HG02938 (cell line): ENCODE data around the gene GP9.
"Not testable (repeated sequence)": the region's sequence is repeated elsewhere in the genome, so short reads cannot be mapped to it uniquely, and the experiment has no call there.

Experiments
- ATAC-seq: cut with Tn5 transposase; IDR thresholded peaks from one replicate; pipeline ENCODE4 v1.9.1; 2021; ENCODE audit warnings: mild to moderate bottlenecking, moderate library complexity; ENCODE audit not compliant: unreplicated experiment

The GP9 gene

DNA sequence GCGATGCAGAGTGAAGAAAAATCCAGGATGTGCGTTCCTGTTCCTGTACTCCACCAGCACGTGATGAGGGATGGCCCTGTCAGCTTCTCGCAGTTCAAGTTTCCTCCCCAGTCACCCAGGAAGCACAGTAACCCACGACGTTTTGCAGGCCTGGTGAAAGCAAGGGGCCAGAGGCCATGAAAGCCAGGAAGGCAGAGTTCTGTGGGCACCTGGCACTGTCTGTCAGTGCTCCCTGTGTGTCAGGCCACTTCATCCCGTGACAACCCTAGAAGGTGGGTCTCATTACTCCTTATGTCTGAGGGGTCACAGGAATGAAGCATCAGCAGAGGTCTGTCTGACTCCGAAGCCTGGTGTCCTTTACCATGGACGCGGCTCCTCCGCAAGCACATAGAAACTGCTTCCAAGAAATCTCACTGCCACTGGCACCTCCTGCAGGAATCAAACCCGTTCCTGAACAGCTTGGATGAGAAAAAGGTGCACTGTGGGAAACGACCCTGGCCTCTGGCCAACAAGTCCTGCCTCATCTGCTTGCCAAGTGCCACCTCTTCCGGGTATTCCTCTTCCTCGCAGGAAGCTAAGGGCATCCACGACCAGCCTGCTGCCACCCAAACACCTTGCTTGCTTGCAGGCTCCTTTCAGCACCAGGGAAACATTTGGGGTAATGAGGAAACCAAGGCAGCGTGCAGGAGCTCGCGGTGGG, 46.4 kb downstream of the GP9 start:
- no peak for ATAC-seq

DNA sequence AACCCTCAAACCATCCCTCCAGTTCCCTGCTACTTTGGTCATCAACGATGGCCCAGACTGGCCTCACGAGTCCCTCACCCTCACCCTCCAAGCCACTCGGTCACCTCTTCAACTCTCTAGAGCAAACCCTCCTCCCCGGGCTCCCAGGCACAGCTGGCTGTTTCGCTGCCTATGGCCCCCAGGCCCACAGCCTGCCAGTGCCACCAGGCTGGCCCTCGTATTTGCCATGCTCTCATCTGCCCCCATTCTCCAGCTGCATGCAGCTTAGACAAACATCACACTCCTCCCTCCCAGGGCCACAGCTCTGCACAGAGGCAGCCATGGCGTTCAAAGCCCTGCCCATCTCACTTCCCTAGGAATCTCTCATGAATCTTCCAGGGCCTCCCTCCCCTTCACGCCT, 47.2 kb downstream of the GP9 start:
- ATAC-seq: no peak

DNA sequence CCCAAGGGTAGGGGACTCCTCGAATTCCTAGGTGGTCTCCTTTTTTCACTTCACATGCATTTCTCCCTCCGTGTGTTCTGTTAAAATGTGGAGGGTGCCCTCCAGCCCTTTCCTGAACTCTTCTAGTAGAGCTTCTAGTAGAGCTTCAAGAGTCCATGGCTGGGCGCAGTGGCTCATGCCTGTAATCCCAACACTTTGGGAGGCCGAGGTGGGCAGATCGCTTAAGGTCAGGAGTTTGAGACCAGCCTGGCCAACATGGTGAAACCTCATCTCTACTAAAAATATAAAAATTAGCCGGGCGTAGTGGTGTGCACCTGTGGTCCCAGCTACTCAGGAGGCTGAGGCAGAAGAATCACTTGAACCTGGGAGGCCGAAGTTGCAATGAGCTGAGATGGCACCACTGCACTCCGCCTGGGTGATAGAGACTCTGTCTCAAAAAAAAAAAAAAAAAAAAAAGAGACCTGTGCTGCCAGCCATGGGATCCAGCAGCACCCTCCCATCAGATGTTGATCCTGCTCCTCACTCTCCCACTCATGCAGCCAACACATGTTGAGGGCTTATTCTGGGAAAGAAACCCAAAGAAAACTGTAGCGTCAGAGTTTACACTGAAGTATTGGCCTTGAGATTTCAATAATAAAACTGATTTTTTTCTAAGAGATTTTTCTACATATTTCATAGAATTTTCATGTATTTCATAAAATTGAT, 50.6 kb downstream of the GP9 start:
- not testable (repeated sequence) for ATAC-seq
